H1 (cell line): Measurements from ENCODE around the gene OR51G2. TPM values are rescaled to one million over a fixed set of nuclear protein-coding genes. Genes with fewer than 3 reads are reported as not detected.

Experiments used
- ASH2L ChIP-seq: fragments of 200-600, 300-600 bp; sonication (generic); IDR thresholded peaks from one replicate; pipeline ENCODE4 v1.7.1; 2017; ENCODE audit warnings: low read length
- FOSL1 ChIP-seq: IDR thresholded peaks from 2 replicates; pipeline ENCODE4 v1.6.1; 2011; ENCODE audit warnings: mild to moderate bottlenecking, low read depth, low read length, moderate library complexity; ENCODE audit not compliant: insufficient read depth
- JUN ChIP-seq: IDR thresholded peaks from 2 replicates; pipeline ENCODE4 v1.6.1; 2011; ENCODE audit warnings: low read depth, mild to moderate bottlenecking, improper control_type of control experiment, low read length
- JUND ChIP-seq: IDR thresholded peaks from 2 replicates; pipeline ENCODE4 v1.6.1; 2011; ENCODE audit warnings: mild to moderate bottlenecking, improper control_type of control experiment, low read length
- POLR2A ChIP-seq, 2 experiments: IDR thresholded peaks; 1 replicate in 1 of 2; 2 replicates in 1 of 2; pipeline ENCODE4 v1.6.1; 2011; ENCODE audit warnings: low read depth in 2 of 2, low read length in 2 of 2, mild to moderate bottlenecking in 2 of 2; ENCODE audit errors: control extremely low read depth in 1 of 2
- SIN3A ChIP-seq, 2 experiments: IDR thresholded peaks in 1 of 2; conservative IDR thresholded peaks in 1 of 2; 2 replicates each; pipeline ENCODE4 v1.6.1; 2011 to 2012; ENCODE audit warnings: low read length in 2 of 2, improper control_type of control experiment in 1 of 2, low read depth in 1 of 2, mild to moderate bottlenecking in 1 of 2
- polyA plus RNA-seq, 7 experiments: library from polyadenylated mRNA; depleted of rRNA in 3 of 7; stranded (reverse) in 5 of 7; unstranded in 2 of 7; fragments of >200 nt in 5 of 7; fragments of 200-250 nt in 2 of 7; gene quantifications; 1 replicate in 5 of 7; 2 replicates in 1 of 7; 4 replicates in 1 of 7; pipeline versions ENCODE4 v1.2.1 to v1.2.3, GENCODE V29; 2011 to 2013; ENCODE audit warnings: missing spikeins in 2 of 7, mixed read lengths in 2 of 7
- total RNA-seq: library from RNA; stranded (reverse); fragmentation: NEBNext Ultra II Directional; extraction: Animal tissue kit (Norgen Biotek cat#: 25700); gene quantifications from 2 replicates; pipeline ENCODE4 v1.2.1, GENCODE V29; 2021
- TF ChIP-seq, protein P1 (sequence below): IDR thresholded peaks from 2 replicates; pipeline ENCODE4 v1.6.1; 2012; ENCODE audit warnings: inconsistent platforms

Gene OR51G2
- total and polyA plus RNA-seq, 2 of the 8 experiments (the other 6 are each of a cell fraction or from before 2014, with no cell fraction given) = not detected

DNA sequence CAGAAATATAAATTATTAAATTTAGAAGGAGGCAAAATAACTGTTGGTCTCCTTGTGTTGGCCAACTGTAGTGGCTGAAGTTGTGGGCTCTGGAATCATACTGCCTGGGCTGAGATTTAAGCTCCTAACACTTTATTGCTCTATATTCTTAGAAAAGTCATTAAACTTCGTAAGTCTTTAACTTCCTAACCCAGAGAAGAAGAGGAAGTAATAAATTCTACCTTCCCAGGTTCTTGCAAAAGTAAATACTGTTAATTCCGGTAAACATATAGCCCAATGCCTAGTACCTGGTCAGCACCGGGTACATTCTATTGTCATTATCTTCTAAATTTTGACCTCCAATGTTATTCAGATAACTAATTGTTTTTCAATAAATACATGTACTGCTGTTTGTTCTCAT, 33.0 kb downstream of the OR51G2 start (continued):
- TF ChIP-seq, protein P1, sequence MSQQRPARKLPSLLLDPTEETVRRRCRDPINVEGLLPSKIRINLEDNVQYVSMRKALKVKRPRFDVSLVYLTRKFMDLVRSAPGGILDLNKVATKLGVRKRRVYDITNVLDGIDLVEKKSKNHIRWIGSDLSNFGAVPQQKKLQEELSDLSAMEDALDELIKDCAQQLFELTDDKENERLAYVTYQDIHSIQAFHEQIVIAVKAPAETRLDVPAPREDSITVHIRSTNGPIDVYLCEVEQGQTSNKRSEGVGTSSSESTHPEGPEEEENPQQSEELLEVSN = no peak
- no peak for TF ChIP-seq POLR2A (IDR thresholded peaks at IDR 0.05; ENCODE audit: control extremely low read depth in 1 of 2, low read depth in 2 of 2, low read length in 2 of 2)
- TF ChIP-seq JUND = no peak
- no peak for TF ChIP-seq FOSL1
- TF ChIP-seq JUN = no peak
- no peak for TF ChIP-seq SIN3A (conservative IDR thresholded peaks at IDR 0.05 in 1 of 2, IDR thresholded peaks at IDR 0.05 in 1 of 2; ENCODE audit: low read depth in 1 of 2, low read length in 2 of 2)
- TF ChIP-seq ASH2L = no peak
